GM10847 (cell line): ENCODE data around the gene MAP4.

Experiments
- POLR2A ChIP-seq: IDR thresholded peaks from 2 replicates; pipeline ENCODE4 v1.6.1; 2011; ENCODE audit not compliant: insufficient read length; ENCODE audit errors: extremely low read depth

MAP4 gene

DNA sequence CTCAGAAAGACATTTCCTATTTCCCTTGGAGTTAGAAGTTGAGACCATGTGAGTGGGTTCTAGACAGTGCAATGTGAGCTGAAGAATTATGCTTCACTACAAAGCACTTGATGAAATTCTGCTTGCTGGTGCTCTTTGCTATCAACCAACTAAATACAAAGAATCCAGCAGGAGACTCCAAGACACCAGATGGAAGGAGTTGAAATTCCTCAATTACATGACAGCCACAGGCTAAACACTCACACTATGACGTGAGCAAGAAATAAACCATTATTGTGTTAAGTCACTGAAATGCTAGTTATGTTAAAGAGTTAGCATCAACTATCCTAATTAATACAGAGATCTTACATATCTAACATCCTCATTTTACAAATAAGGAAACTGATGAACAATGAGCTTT, 8.2 kb upstream of the MAP4 start:
- no peak for TF ChIP-seq POLR2A

DNA sequence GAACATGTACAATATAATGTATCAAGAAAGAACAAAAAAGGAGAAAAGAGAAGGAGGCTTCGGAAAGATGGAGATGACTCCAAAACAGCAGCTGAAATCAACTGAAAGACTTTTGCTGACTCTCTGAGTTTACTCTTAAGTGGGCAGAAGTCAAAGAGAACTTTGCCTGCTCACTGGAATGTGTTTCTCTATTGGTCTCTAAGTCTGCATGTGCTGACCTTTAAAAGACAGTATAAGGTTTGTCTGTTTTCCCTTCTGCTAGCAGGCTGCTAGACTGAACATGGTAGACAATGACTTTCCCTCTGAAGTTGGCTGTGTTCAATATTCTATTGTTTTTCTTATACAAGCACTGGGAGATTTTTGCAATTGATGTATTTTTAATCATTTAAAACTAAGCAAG, 7.2 kb upstream of the MAP4 start:
- no peak for TF ChIP-seq POLR2A

DNA sequence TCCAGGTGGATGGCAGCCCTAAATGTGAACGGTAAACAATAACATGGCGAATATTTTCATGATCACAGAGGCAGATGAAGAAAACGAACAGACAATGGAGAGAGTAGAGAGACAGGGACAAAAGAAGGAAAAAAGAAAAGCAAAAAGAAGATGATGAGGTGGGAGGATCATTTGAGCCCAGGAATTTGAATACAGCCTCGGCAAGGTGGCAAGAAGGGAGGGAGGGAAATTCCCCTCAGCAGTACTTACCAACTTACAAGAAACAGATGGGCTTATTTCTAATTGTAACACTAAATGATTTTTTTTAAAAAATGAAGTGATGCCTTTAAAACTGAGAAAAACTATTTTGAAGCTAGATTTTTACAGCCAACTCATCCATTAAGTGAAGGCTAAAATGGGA, 6.0 kb upstream of the MAP4 start:
- TF ChIP-seq POLR2A = no peak

DNA sequence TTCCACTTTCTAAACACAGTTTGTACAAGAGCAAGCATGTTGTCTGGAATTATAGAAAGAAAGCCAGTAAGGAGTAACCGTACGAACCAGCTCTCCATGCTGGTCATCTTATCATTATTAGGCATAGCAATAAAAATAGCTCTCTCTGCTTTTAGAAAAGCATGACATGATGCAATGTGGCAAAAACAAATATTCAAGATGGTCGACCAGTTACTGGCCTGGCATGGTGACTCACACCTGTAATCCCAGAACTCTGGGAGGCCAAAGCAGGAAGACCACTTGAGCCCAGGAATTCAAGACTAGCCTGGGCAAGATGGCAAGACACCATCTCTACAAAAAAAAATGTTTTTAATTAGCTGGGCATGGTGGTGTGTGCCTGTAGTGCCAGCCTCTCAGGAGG, 2.6 kb upstream of the MAP4 start:
- TF ChIP-seq POLR2A = no peak

DNA sequence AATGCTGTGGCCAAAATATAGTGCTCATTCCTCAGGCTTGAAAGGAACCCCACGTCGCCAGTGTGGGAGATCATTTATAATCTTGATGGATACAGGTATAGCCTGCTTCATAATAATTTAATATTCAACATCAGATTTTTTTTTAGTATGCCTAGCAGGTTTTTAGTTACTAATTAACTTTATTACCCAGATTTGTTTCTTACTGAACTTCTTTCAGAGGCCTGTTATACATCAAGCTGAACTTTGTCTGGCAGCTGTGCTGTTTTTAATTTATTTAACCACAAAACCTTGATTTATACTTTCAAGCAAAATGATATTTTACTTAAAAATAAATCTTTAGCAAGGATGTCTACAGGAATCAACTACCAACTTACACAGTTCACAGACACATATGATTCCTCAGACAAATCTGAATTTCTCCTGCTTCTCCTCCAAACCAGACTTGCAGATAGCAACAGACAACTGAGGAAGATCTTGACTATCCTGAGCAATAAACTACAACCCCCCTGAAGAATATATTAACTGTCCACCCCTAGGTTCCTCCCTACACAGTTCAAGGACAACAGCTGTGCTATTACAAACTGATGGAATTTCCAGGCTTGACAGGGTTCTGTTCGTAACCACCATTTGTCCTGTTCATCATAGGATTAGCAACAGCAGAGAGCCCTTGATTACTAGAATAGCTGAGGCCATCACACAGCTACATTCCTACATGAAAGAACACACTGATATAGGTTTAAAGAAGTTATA, 610 bp downstream of the MAP4 start:
- no peak for TF ChIP-seq POLR2A

DNA sequence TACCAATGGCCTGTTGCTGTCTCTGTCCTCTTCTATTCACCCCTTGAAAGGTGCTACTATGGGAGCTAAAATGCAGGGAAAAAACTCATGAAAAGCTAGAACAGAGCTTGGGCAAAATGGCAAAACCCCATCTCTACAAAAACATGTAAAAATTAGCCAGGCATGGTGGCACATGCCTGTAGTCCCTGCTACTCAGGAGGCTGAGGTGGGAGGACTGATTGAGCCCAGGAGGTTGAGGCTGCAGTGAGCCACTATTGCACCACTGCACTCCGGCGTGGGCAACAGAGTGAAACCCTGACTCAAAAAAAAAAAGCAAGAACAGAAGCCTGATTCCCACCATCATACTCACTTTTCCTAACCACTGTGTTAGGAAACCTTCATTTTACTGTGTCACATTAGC, 1.9 kb downstream of the MAP4 start:
- no peak for TF ChIP-seq POLR2A

DNA sequence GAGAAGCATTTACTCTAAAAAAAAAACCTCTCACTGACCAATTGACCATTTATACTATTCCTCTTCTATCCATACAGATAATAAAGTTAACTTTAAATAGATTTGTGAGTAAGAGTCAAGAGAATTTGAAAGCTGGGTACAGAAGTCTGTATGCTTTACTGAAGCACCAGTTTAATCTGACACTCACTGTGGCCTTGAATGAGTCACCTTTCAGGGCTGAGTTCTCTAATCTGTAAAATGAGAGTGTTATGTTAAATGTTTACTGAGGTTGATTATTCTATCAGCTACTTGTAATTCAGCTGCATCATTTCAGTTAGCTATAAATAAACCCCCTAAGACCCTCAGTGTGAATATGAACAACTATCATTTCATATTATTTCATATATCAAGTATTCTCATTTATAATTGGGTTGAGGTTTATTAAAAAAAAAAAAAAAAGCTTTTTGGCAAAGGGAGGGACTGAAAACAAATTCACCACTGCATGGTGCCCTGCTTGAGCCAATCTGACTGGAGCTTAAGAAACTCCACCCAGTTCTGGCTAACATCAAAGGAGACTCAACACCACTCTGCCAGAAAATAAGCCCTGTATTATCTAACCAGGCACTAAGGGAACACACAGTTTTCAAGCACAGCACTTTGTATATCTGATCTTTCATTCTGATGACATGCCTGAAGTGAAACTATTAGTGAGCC, 2.8 kb downstream of the MAP4 start:
- TF ChIP-seq POLR2A = no peak

DNA sequence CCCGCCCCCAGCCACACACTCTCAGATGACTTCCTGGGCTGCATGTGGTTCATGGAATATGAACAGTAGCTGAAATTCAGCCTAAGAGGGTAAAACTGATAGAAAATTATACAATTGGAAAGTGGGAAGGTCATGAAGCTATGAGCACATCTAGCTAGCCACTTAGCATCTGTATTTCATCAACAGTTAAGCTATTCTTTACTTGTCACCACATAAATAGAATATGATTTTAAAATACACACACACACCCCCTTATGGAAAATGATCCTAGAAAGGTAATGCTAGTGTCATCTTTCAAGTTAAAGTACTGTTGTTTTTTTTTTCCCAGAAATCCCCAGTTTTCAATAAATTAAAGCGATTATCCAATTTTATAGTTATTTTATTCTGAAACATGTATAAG, 3.6 kb downstream of the MAP4 start:
- no peak for TF ChIP-seq POLR2A

DNA sequence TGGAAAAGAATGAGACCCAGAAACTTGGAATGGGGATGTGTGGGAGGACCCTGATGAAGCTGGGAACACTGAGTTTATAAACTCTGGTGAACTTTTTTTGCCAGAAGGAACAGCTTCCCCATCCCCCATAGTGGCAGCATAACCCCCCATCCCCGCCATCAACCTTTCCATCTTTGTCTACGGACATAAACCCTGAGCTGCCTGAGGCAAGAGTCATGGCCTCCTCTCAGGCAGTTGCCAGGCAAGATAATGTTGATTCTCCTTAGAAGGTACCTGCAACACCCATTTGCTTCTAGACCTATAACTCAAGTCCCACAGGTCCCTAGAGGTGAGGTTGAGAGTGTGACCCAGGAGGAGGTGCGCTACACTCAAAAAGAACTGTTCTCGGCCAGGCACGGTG, 11.5 kb downstream of the MAP4 start:
- TF ChIP-seq POLR2A = no peak

DNA sequence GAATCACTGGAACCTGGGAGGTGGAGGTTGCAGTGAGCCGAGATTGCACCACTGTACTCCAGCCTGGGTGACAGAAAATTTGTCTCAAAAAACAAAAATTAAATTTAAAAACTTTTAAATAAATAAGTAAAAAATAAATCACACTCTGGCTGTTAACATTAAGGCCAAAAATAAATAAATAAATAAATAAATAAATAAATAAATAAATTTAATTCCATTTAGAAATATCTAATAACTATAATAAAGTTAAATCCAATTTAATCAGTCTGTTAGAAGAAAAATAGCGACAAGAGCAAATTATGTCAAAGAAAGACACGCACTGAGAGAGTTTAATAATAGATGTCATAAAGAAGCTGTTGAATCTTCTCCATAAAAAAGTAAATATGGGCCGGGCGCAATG, 13.4 kb downstream of the MAP4 start:
- no peak for TF ChIP-seq POLR2A

DNA sequence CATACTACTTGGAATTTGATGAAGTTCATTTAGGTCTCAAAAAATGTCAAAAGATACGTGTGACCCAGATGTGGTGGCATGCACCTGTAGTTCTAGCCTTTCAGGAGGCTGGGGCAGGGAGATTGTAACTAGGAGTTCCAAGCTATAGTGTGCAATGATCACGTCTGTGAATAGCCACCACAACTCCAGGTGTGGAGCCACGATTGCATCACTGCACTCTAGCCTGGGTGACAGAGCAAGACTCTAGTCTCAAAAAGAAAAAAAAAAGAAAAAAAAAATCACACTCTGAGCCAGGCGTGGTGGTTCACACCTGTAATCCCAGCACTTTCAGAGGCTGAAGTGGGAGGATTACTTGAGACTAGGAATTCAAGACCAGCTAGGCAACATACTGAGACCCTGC, 14.2 kb downstream of the MAP4 start:
- TF ChIP-seq POLR2A = no peak

DNA sequence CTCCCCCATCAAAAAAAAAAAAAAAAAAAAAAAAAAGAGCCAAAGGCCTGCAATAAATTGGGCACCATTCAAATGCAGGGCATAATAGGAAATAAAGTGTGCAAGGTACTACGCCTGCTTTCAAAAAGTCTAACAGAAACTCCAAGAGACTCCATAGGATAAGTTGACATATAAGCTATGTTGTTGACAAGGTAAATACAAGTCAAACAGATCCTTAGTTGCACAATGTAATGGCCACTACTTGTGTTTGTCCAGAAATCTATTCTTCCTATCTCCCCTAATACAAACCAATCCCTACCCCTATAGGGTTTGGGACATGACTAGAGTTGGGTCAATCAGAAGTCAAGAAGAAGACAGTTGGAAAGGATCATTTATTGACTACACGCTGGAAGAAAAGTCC, 16.0 kb downstream of the MAP4 start:
- no peak for TF ChIP-seq POLR2A

DNA sequence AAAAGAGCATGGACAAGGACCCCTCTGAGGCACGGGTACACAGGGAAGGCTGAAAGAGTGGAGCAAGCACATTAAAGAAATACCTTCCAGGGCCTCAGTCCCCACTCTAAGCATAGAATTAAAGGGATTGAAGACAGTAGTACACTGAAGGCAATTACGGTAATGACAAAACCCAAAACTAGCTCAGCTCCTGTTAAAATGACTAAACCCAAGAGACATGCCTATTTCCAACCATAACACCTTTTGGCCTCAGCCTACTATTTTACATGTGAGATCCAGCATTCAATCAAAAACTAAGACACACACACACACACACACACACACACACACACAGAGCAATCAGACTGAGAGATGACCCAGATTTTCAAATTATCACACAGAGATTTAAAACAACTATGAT, 19.8 kb downstream of the MAP4 start:
- no peak for TF ChIP-seq POLR2A

DNA sequence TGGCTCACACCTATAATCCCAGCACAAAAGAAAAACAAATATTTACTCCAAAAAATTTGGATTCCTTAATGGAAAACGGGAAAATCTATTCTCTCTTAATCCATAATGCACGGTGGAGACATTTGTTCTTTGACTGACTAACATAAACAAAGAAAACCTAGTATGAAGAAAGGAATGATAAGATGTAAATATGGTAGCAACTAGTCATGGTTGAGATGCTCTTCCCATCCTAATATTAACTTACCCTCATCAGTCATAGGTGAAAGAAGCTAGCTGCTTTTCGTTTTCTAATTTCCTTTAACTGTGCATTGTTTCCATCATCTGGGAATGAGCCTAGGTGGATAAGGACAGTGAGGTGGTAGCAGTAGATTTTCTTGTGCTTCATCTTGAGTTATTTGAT, 22.0 kb downstream of the MAP4 start:
- TF ChIP-seq POLR2A = no peak

DNA sequence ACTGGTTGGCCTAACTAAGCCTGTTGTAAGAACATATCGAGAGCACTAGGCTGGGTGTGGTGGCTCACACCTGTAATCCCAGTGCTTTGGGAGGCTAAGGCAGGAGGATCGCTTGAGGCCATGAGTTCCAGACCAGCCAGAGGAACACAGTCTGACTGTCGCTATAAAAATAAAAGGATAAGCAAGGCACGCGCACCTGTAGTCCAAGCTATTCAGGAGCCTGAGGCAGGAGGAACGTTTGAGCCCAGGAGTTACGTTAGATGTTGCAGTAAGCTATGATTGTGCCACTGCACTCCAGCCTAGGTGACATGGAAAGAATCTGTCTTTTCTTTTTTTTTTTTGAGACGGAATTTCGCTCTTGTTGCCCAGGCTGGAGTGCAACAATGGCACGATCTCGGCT, 24.9 kb downstream of the MAP4 start:
- no peak for TF ChIP-seq POLR2A

DNA sequence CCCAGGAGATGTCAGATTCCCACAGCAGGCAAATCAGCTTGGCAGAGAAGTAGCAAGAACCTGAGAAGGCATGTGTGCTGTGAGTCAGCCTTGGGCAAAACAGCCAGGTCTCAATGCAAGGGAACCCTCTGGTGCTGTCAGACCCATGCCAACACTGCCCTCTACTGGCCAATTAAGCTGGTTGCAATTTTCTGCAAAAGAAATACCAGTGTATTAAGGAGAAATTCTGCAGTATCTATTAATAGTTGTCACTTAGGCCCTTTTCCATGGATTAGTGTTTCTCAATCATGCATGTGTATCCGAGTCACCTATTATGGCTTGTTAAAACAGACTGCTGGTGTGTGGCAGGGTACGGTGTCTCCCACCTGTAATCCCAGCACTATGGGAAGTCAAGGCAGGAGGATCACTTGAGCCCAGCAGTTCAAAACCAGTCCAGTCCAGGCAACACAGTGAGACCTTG, 26.2 kb downstream of the MAP4 start:
- no peak for TF ChIP-seq POLR2A

DNA sequence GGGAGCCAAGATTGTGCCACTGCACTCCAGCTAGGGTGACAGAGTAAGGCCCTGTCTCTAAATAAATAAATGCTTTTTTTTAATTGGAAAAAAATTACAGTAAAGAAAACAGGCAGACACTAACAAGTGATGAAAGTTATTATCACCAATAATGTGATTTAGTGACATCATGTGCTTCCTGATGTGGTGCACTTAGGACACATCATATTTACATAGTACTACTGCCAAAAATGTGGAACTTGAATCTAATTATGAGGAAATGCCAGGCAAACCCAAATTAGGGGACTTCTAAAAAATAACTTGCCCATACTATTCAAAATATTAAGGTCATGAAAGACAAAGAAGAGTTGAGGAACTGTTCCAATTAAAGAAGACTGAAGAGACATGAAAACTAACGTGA, 30.8 kb downstream of the MAP4 start:
- no peak for TF ChIP-seq POLR2A
